Germinal center (tissue), 1 donor: ENCODE measurements around the gene TNFRSF25.

ENCODE experiments used
- DNase-seq: peaks from one replicate; pipeline ENCODE4 v3.0.0; 2012; ENCODE audit warnings: mixed read lengths, low spot score

TNFRSF25 gene, protein sequence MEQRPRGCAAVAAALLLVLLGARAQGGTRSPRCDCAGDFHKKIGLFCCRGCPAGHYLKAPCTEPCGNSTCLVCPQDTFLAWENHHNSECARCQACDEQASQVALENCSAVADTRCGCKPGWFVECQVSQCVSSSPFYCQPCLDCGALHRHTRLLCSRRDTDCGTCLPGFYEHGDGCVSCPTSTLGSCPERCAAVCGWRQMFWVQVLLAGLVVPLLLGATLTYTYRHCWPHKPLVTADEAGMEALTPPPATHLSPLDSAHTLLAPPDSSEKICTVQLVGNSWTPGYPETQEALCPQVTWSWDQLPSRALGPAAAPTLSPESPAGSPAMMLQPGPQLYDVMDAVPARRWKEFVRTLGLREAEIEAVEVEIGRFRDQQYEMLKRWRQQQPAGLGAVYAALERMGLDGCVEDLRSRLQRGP

GRCh38 chr1:6466023-6466422 lies at the start of gene TNFRSF25:
Gene TNFRSF25, minus strand, starts transcription at chr1:6466173. Its CDS starts 66 bp downstream, at chr1:6466107.
- no peak for DNase-seq

GRCh38 chr1:6515771-6516170 lies 49.8 kb upstream of the TNFRSF25 start:
- no peak for DNase-seq

DNA sequence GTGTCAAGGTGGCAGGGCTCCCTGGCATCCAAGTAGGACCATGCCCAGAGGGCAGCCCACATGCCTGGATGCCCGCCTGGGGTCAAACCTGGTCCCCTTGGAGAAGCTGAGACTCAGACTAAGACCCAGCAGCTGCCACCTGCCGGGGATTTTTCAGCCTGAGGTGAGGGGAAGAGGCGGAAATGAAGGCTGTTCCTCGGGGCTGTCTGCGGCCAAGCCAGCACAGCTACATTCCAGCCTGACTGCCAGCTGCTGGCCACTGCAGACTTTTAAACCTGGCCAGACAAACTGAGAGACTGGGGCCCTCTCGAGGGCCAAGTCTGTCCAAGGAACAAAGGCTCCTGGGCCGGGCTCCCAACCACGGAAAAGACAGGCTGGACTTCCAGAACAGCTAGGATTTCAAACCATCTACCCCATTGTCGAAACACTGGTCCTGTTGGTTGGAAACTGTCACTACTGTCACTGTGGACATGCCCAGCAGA lies 47.4 kb upstream of the TNFRSF25 start:
- DNase-seq = no peak

- no peak for DNase-seq
These were observed 46.9 kb upstream of the TNFRSF25 start for GRCh38 chr1:6512908-6513280.

DNA sequence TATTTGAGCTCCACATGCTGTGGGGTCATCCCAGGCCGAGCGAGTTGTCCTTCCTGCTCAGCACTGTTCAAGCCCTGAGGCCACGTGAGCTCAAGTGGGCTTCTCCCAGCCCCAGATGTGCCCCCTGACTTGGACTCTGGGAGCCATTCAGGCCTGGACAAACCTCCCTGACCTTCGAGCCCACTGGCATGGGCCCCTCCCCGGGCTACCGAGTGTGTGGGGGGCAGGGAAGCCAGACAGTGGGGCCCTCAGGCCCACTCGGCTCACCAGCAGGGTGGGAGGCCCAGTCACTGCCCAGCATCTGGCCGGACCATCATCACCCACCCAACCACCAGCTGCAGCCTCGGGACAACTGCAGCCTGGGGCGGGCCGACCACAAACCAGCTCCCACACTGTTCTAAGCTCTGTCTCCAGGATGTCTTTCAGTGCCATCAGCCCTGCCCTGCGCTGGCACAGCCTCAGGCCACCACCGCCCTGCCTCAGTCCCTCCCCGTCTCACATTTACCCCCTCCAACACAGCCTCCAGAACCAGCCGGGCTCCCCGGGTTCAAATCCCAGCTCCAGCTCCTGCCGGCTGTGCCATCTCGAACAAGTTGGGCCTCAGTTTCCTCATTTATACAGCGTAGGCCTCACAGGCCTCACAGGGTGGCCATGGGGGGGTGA lies 46.4 kb upstream of the TNFRSF25 start:
- no peak for DNase-seq

DNA sequence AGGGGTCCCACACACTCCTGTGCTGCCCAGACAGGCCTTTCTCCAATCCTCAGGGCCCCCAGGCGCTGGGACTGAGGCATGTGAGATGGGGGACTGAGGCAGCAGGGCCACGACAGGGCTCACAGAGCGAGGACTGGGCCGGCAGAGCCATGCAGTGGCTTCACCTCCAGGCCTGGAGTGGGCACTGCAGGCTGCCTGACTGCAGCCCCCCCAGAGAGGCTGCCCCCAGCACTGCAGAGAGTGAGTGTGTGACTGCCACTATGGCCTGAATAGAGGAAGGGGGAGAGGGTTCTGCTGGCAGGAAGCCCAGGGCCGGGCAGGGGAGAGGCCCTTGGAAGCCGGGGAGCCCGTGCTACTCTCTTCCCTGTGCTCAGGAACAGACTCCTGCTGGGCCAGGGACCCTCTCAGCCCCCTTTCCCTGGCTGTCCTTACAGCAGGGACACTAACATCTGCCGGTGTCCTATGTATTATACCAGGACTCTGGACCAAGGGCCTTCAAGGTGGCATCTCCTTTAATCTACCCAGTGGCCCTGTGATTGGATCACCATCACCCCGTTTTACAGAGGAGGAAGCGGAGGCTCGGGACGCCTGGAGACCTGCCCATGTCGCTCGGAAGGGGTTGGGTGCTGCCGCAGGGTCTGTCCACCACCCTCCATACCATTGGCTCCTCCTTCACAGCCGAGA lies 45.7 kb upstream of the TNFRSF25 start:
- no peak for DNase-seq

- DNase-seq = no peak
These were observed 45.1 kb upstream of the TNFRSF25 start for GRCh38 chr1:6511056-6511455.

DNA sequence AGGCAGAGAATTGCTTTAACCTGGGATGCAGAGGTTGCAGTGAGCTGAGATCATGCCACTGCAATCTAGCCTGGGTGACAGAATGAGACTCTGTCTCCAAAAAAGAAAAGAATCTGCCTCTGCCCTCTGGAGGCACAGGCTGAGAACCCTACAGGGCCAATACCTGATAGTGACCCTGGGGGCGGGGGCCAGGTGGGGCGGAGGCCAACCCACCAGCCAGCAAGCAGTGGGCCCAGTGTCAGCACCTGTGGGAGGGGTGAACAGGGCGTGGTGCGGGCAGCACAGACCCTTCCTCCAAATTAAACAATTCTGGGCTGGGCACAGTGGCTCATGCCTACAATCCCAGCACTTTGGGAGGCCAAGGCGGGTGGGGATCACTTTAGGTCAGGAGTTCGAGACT lies 44.5 kb upstream of the TNFRSF25 start:
- no peak for DNase-seq

- DNase-seq = no peak
These were observed 43.9 kb upstream of the TNFRSF25 start for GRCh38 chr1:6509919-6510291.

- no peak for DNase-seq
These were observed 43.4 kb upstream of the TNFRSF25 start for GRCh38 chr1:6509220-6509918.

DNA sequence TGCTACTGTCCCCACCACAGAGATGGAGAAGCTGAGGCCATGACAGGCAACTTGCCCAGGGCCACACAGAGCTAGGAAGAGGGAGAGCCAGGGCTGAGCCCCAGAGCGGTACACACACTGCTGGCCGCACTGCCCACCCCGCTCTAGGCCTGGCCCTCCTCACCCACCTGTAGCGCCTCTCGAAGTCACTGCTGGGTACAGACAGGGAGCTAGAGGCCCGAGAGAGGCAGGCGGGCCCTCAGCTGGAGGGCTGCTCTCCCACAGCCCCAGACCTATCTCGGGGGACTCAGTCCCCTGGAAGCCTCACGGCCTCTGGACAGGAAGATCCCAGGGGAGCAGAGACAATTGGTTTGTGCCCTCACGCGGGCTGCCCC lies 42.8 kb upstream of the TNFRSF25 start:
- no peak for DNase-seq

DNA sequence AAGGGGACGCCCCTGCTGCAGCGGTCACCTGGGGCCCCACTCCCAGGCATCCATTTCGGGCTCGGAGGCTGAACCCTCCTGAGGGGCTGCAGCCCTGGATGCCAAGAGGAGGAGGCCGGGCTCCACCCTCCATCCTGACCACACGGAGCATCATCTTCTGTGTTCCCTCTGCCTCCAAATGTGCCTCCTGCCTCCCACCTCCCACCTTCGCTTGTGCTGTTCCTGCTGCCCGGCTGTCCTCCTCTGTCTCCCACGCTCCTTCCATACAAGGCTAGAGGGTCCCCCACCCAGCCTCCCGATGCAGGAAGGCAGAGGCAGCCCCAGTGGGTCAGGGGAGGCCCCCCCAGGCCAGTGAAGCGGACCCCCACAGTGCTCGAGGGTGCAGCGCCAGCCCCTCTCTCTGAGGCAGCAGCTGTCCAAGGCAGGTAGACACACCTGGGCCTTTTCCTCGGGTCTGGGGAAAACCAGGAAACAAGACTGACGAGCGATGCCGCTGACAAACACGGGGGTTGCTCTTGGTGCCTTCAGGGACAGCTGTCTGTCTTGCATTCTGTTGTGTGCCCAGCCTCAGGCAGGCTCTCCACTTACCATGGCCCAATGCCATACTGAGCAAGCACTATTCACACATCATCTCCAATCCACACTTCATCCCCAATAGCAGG lies 42.3 kb upstream of the TNFRSF25 start:
- no peak for DNase-seq

GRCh38 chr1:6507461-6507911 lies 41.5 kb upstream of the TNFRSF25 start:
- DNase-seq = no peak

DNA sequence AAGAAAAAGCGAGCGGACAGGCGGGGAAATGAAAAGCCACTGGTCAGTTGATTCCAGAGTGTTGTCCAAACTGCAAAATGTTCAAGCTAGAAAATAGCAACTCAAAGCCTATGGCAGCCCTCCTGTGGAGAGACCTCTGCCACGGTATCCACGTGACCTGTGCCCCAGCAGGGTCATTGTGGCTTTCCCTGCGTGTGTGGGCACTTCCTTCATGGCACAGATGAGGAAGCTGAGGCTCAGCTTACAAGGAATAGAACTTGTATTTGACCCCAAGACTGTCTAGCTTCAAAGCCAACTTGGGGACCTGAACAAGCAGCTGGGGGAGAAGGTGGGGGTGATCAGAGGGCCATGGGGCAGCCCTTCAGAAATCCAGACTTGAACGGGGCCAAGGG lies 41.1 kb upstream of the TNFRSF25 start:
- no peak for DNase-seq

- no peak for DNase-seq
These were observed 40.5 kb upstream of the TNFRSF25 start for GRCh38 chr1:6506210-6507036.

GRCh38 chr1:6505367-6506209 lies 39.6 kb upstream of the TNFRSF25 start:
- no peak for DNase-seq

GRCh38 chr1:6504887-6505286 lies 38.9 kb upstream of the TNFRSF25 start:
- DNase-seq = no peak

GRCh38 chr1:6503884-6504602 lies 38.1 kb upstream of the TNFRSF25 start:
- DNase-seq = no peak
